Esophagus squamous epithelium (tissue), 4 donors: ENCODE measurements around the gene PPIE.

Experiments
- CTCF ChIP-seq, 6 experiments: fragments of 450-650 bp in 4 of 6; fragments of 200-600 bp in 2 of 6; sonication (generic) in 2 of 6; IDR thresholded peaks; one replicate each; pipeline ENCODE4 v1.5.1; 2016 to 2019; ENCODE audit warnings: antibody characterized with exemption in 6 of 6, mild to moderate bottlenecking in 4 of 6, moderate library complexity in 4 of 6
- POLR2A ChIP-seq, 4 donors: fragments of 450-650 bp; IDR thresholded peaks; one replicate each; pipeline ENCODE4 v1.6.1; 2017; ENCODE audit warnings: antibody characterized with exemption in 4 of 4, mild to moderate bottlenecking in 4 of 4, moderate library complexity in 3 of 4

- TF ChIP-seq CTCF (IDR thresholded peaks at IDR 0.05), result no peak
- no peak for TF ChIP-seq POLR2A (IDR thresholded peaks at IDR 0.05)
Measured at GRCh38 chr1:39808784-39809517, 70.3 kb downstream of the PPIE start.
